GM19025 (cell line): ENCODE results near the gene PPM1H.

Experiments
- ATAC-seq: cut with Tn5 transposase; IDR thresholded peaks from one replicate; pipeline ENCODE4 v1.9.1; 2021; ENCODE audit warnings: mild to moderate bottlenecking, low read depth, moderate library complexity; ENCODE audit not compliant: unreplicated experiment

PPM1H gene

GRCh38 chr12:62659453-62660295 lies 275.3 kb downstream of the PPM1H start:
- ATAC-seq: no peak

- ATAC-seq: no peak
Measured at GRCh38 chr12:62658910-62659309, 276.0 kb downstream of the PPM1H start.

GRCh38 chr12:62657363-62657632 lies 277.7 kb downstream of the PPM1H start:
- no peak for ATAC-seq

GRCh38 chr12:62656591-62657362 lies 278.2 kb downstream of the PPM1H start:
- ATAC-seq: no peak

- no peak for ATAC-seq
Measured at GRCh38 chr12:62655666-62656151, 279.2 kb downstream of the PPM1H start.

- ATAC-seq: no peak
Measured at GRCh38 chr12:62654326-62655241, 280.4 kb downstream of the PPM1H start.

GRCh38 chr12:62653740-62654139 lies 281.2 kb downstream of the PPM1H start:
- ATAC-seq: no peak

GRCh38 chr12:62653304-62653703 lies 281.6 kb downstream of the PPM1H start:
- ATAC-seq: no peak

- no peak for ATAC-seq
Measured at GRCh38 chr12:62651138-62651537, 283.8 kb downstream of the PPM1H start.

- ATAC-seq: no peak
Measured at GRCh38 chr12:62649412-62650138, 285.4 kb downstream of the PPM1H start.

GRCh38 chr12:62647586-62647985 lies 287.4 kb downstream of the PPM1H start:
- ATAC-seq: no peak

GRCh38 chr12:62646566-62646965 lies 288.4 kb downstream of the PPM1H start:
- no peak for ATAC-seq

- ATAC-seq: no peak
Measured at GRCh38 chr12:62643486-62643885, 291.5 kb downstream of the PPM1H start.

GRCh38 chr12:62642486-62642885 lies 292.5 kb downstream of the PPM1H start:
- no peak for ATAC-seq

GRCh38 chr12:62640910-62641448 lies 294.0 kb downstream of the PPM1H start:
- peak; percentile 84 for ATAC-seq

GRCh38 chr12:62637679-62638078 lies 297.3 kb downstream of the PPM1H start:
- no peak for ATAC-seq

- no peak for ATAC-seq
Measured at GRCh38 chr12:62635649-62636048, 299.3 kb downstream of the PPM1H start.

- peak; percentile 34 for ATAC-seq
Measured at GRCh38 chr12:62632411-62632918, 302.5 kb downstream of the PPM1H start.
